ENCODE measurements around the gene RELN. TPM values are rescaled to one million over a fixed set of nuclear protein-coding genes. Genes with fewer than 3 reads are reported as not detected.

The RELN gene
- total RNA-seq, 1 experiment from 2014 or later, result 0.63 TPM

- no peak for DNase-seq (ENCODE audit: low read depth)
These were observed 261.4 kb downstream of the RELN start for GRCh38 chr7:103727982-103728610.

DNA sequence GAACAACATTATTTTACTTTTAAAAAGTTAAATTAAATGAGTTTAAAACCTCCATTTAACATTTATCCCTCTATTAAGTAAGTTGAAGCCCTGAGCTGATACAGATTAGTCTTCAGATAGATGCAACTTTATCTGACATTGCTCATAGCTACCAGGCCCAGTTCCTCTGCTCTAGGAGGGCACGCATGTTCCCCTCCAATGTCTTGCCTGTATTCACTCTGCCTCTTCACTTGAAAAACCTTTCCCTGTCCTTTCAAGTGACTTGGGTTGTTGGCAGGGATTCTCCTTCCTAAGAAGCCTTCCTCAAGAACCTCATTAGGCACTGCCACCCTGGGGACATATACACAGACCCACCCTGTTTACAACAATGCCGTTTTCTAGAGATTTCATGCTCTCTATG, 270.4 kb downstream of the RELN start:
- DNase-seq (ENCODE audit: low read depth), result no peak

DNA sequence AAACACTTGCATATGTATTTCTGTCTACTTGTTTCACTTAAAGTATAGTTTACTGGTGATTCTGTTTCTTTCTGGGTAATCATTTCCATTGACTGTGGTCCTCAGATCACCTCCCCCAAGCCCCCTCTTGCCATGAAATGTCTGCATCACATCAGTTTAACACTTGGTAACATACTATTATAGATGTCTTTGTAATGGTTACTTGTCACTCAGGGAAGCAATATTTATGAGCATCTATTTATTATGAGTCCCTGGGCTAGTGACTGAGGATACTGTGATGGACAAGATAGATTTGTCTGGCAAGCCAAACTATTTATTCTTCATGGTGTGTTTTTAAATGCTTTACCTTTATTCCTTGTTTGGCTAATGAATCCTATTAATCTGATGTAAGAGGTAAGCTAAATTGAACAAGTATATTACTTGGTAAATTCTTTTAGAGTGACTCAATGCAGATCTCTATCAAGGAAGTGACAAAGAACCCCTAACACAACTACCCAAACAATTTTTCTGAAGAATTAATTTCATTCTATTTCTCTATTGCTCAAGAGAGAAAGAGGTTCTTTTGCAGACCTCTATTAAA, 270.9 kb downstream of the RELN start:
- no peak for DNase-seq (ENCODE audit: low read depth)

- DNase-seq (ENCODE audit: low read depth), result no peak
These were observed 271.9 kb downstream of the RELN start for GRCh38 chr7:103717574-103717973.

DNA sequence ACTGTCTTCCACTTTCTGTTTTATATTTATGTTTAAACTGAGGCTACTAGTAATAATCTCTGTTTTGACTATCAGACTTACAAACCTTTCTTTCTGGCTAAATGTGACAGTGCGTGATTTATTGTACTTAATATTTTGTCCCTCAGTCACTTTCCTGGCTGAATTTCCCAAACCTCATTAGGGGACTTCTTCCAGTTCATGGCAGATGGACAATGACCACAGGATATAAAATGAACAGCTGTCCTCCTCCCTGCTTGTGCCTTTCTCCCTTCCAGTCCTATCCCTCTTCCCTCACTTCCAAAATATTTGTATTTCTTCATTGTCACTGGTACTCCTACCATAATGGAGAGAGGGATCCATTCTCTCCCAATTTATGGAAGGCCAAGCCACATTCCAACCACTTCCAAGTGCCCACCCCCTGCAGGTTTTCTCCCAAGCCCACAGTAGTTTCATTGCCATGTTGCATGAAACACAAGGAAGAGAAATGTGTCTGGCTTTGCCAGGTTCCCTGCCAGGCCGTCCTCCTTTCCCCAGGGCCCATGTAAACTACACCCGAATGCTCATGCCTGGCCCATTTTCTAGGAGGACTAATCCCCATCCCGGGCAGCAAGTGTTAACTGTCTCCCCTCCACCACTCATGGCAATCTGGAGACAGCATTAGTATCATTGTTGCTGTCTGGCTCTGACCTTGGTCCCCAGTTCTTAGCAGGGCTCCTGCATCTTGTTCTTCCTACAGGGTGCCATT, 273.9 kb downstream of the RELN start:
- peak; percentile 36 for DNase-seq (ENCODE audit: low read depth)

- no peak for DNase-seq (ENCODE audit: low read depth)
These were observed 275.0 kb downstream of the RELN start for GRCh38 chr7:103714376-103714927.

DNA sequence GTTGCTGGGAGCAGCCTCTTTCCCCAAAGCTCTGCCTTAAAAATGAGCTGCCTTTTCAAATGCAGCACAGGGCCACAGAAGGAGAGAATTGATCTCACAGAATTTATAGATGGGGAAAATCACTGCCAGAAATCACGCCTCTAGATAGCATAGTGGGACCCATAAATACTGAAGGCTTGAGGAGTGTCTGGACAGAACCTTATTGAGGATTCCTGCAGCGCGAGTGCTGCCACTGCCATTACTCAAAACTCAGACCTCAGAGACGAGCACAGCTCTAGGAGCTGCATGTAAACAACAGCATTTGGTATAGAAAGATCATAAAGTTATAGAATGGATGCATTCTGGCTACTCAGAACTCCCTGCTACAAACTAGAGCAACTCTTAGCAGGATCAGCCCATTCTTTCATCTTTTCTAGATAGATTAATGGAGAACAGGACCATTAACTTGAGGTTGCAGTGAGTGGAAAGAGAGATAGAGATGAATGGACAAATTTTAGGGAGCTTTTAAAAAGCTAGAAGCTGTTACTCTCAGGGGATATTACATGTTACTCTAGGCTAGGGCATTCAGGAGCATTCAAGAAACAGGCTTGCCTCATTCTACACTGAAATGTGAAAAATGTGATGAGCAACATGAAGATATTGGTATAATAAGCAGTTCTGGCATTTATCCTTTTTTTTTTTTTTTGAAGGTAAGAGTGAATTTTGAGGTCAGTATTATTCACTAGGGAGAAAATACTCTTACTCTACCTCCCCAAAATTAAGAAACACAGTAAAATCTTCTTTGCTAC, 276.3 kb downstream of the RELN start:
- DNase-seq (ENCODE audit: low read depth), result no peak

DNA sequence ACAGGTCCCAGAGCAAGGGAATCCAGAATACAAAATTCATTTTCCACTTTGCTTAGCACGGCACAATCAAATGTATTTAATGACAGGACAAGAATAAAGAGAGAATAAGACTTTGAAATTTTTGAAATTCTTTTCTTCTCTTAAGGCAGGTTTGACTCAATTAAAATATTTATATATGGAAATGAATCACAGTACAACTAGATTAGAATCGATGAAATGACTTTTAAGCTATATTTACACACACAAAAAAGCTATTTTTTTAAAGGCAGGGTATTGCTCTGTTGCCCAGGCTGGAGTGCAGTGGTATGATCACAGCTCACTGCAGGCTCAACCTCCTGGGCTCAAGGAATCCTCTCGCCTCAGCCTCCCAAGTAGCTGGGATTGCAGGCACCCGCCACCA, 278.0 kb downstream of the RELN start:
- no peak for DNase-seq (ENCODE audit: low read depth)

GRCh38 chr7:103710247-103710646, 279.2 kb downstream of the RELN start:
- DNase-seq (ENCODE audit: low read depth), result peak; percentile 17

DNA sequence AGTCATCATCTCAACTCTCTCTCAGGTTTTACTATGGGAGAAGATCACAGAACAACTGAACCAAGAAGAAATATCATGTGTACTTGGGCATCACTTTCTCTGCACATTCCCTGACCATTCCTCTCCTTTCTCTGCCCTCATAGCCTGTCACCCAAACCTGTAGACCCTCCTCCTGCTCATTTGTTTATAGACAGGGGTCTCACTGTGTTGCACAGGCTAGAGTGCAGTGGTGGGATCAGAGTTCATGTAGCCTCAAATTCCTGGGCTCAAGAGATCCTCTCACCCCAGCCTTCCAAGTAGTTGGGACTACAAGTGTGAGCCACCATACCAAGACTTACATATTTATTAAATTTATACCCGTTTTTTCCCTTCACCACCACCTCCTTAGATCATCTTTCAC, 282.7 kb downstream of the RELN start:
- no peak for DNase-seq (ENCODE audit: low read depth)

DNA sequence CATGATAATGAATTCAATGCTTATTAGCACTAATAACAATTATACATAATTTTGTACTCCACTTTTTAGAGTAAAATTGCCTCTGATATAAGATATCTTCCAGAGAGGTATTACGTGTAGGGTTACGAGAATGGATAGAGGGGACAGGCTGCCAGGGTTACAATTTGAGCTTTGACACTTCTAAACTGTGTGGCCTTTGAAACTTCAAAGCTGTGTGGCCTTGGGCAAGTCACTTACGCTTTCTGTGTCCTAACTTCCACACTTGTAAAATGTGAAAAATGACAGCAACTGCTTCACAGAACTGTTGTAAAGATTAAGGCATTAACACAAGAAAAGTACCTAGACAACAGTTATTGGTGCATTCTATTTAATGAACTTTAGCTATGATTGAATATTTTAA, 283.9 kb downstream of the RELN start:
- no peak for DNase-seq (ENCODE audit: low read depth)

DNA sequence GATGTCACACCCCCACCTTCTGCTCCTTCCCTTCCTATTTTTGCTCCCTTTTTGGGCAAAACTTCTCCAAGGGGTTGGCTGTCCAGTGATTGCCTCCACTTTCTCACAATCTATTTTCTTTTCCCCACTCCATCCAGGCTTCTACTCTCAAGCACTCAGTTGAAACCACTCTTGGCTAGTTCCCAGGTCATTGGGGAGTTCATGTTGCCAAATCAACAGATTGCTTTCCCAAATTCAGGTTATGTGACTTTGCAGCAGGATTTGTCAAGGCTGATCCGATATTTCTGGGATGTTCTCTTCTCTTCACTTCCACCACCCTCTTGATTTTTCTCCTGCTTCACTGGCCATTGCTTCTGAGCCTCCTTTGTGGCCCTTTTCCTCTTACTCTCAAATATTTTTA, 284.8 kb downstream of the RELN start:
- DNase-seq (ENCODE audit: low read depth), result no peak

GRCh38 chr7:103702982-103703381, 286.5 kb downstream of the RELN start:
- DNase-seq (ENCODE audit: low read depth), result no peak

- peak; percentile 19 for DNase-seq (ENCODE audit: low read depth)
These were observed 287.0 kb downstream of the RELN start for GRCh38 chr7:103702454-103702853.

DNA sequence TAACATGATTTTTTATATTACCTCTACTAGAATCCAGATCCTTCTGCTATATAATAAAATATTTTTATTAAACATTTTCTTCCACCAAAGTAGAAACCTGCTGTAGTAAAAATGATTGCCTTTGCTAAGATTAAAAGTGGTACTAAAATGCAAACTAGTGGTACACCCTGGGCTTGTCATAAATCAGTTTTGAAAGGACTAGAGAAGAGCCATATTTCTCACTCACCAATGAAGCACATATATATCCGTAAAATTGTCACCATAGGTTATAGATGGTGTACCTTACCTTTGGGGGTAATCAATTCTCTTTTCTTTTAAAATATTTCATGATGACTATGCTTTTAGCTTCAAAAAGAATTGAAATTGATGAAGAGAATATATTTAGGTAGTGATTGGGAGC, 290.4 kb downstream of the RELN start:
- DNase-seq (ENCODE audit: low read depth), result no peak

DNA sequence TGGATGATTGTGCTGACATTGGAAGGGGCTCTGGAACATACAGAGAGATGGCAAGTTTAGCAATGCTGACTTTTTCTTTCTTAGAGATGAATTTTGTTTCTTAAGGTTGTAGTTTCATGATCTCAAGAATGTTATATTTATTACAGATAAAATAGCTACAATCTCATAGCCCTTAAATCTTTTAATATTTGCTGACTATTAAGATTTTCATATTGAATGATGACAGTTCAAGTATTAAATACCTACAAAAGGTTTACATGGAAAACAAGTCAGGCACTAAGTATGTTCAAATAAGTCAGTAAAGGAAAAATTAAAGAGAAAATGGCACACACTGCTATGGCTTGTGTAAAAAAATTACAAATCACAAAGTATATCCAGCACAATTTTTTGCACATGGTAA, 291.4 kb downstream of the RELN start:
- no peak for DNase-seq (ENCODE audit: low read depth)

DNA sequence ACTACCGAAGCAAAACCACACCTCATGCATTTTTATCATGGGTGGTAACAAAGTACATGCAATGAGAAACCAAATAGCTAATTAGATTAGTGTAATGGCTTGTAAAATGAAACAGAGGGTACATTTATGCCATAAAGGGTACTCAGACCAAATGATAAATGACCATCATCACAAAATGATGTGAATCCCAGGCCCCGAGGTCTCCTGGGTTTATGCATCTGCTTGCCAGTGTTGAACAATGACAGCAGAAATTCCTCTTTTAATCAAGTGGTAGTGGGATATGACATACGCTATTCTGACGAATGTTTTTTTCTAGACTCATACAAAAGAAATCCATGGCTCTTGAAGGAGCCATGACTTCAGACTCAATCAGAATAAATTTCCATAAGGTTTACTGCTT, 293.9 kb downstream of the RELN start:
- no peak for DNase-seq (ENCODE audit: low read depth)

DNA sequence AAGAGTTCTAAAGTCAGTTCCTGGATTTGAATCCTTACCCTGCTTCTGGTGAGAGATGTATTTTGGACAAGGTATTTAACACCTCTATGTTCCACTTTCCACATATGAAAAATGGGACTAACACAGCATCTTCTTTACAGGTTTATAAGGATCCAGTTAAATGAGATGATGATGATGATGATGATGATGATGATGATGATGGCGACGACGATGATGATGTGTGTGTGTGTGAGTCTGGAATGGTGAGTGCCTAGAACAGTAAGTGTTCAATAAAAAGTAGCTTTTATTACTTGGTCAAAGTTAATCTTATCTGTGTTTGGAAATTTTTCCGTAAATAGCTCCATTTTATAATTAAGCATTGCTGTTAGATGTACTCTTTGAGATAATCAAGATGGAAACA, 295.2 kb downstream of the RELN start:
- DNase-seq (ENCODE audit: low read depth), result no peak

GRCh38 chr7:103691291-103691690, 298.2 kb downstream of the RELN start:
- DNase-seq (ENCODE audit: low read depth), result no peak

DNA sequence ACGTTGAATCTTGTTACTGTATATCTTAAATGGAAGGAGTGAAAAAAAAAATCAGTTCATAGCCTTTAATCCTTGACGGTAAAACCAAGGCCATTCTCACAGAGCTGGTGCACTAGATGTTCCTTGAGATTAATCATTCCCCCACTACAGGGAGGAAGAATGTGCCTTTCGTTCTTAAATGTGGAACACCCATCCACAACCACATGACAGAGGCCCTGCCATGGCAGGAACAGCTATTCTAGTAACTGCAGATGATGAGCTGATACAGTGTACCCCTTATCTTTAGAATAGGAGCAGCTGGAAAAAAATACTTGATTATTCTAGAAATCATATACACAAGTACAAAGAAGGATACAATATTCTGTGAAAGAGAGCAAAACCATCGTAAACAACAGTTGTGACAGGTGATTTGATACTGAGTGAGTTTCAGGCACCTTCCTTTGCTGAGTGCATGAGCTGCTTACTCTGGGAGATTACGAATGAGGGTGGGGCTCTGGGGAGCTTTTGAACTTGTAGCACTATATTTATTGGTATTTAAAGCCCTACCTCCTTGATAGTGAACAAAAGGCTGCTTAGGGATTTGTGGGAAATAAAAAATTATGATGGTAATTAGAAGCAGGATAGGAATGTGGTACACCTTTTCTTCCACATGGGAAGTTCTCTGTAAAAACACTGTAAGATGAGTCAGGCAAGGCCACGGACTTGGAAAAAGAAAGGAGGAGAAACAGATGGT, 299.1 kb downstream of the RELN start:
- no peak for DNase-seq (ENCODE audit: low read depth)

GRCh38 chr7:103689255-103689654, 300.2 kb downstream of the RELN start:
- DNase-seq (ENCODE audit: low read depth), result no peak
